Neural progenitor cell (in vitro differentiated cells): Measurements from ENCODE around the gene SYT17. TPM values are rescaled to one million over a fixed set of nuclear protein-coding genes. Genes with fewer than 3 reads are reported as not detected.

Experiments used
- DNase-seq: peaks from one replicate; pipeline ENCODE4 v3.0.0-alpha.2; 2016; ENCODE audit warnings: low spot score
- H2AFZ ChIP-seq: fragments of 200-600 bp; sonication (generic); replicated peaks from 2 replicates; pipeline ENCODE4 v1.6.1; 2016; ENCODE audit warnings: antibody characterized with exemption
- H3F3A ChIP-seq: fragments of 200-600 bp; sonication (generic); 2 replicates; pipeline ENCODE4 v1.6.1; 2016; ENCODE audit warnings: antibody characterized with exemption, low read depth
- H3K27ac ChIP-seq: fragments of 200-600 bp; sonication (generic); 2 replicates; pipeline ENCODE4 v1.5.1; 2016; ENCODE audit warnings: mild to moderate bottlenecking
- H3K27me3 ChIP-seq: fragments of 200-600 bp; sonication (generic); 2 replicates; pipeline ENCODE4 v1.6.1; 2016; ENCODE audit warnings: mild to moderate bottlenecking, moderate library complexity
- H3K36me3 ChIP-seq: fragments of 200-600 bp; sonication (generic); 2 replicates; pipeline ENCODE4 v1.5.1; 2016
- H3K4me1 ChIP-seq: fragments of 200-600 bp; sonication (generic); 2 replicates; pipeline ENCODE4 v1.6.1; 2016; ENCODE audit warnings: mixed run types
- H3K4me2 ChIP-seq: fragments of 200-600 bp; sonication (generic); 2 replicates; pipeline ENCODE4 v1.6.1; 2016
- H3K4me3 ChIP-seq: fragments of 200-600 bp; sonication (generic); 2 replicates; pipeline ENCODE4 v1.5.1; 2016
- H3K79me2 ChIP-seq: fragments of 200-600 bp; sonication (generic); 2 replicates; pipeline ENCODE4 v1.6.1; 2016; ENCODE audit warnings: low read depth
- H3K9ac ChIP-seq: fragments of 200-600 bp; sonication (generic); 2 replicates; pipeline ENCODE4 v1.6.1; 2016
- H3K9me3 ChIP-seq: fragments of 200-600 bp; sonication (generic); 2 replicates; pipeline ENCODE4 v1.5.1; 2016; ENCODE audit warnings: low read depth
- H4K20me1 ChIP-seq: fragments of 200-600 bp; sonication (generic); 2 replicates; pipeline ENCODE4 v1.6.1; 2016; ENCODE audit warnings: low read depth
- H3K27ac Mint-ChIP-seq: 3 replicates; pipeline ENCODE4 v1.8.0; 2021; ENCODE audit warnings: mixed read lengths
- H3K27me3 Mint-ChIP-seq: 2 replicates; pipeline ENCODE4 v1.8.0; 2022; ENCODE audit warnings: low read depth, mild to moderate bottlenecking, inconsistent platforms, moderate library complexity, mixed read lengths; ENCODE audit not compliant: insufficient read depth
- H3K36me3 Mint-ChIP-seq: 3 replicates; pipeline ENCODE4 v1.8.0; 2021; ENCODE audit warnings: mixed read lengths
- H3K4me1 Mint-ChIP-seq: 3 replicates; pipeline ENCODE4 v1.8.0; 2021; ENCODE audit warnings: mixed read lengths
- H3K4me3 Mint-ChIP-seq: 3 replicates; pipeline ENCODE4 v1.8.0; 2021; ENCODE audit warnings: mild to moderate bottlenecking, moderate library complexity, mixed read lengths
- H3K9me3 Mint-ChIP-seq: 3 replicates; pipeline ENCODE4 v1.8.0; 2020; ENCODE audit warnings: mixed read lengths
- CTCF ChIP-seq: fragments of 200-600 bp; sonication (generic); IDR thresholded peaks from 2 replicates; pipeline ENCODE4 v1.5.1; 2017; ENCODE audit warnings: antibody characterized with exemption, mild to moderate bottlenecking
- EZH2 ChIP-seq: fragments of 200-600 bp; sonication (generic); IDR thresholded peaks from 2 replicates; pipeline ENCODE4 v1.6.1; 2017; ENCODE audit warnings: antibody characterized with exemption, mild to moderate bottlenecking, moderate library complexity
- EZH2phosphoT487 ChIP-seq: fragments of 200-600 bp; sonication (generic); IDR thresholded peaks from 2 replicates; pipeline ENCODE4 v1.6.1; 2017; ENCODE audit warnings: antibody characterized with exemption
- total RNA-seq: library from RNA; depleted of rRNA; stranded (reverse); fragments of >200 nt; gene quantifications from 2 replicates; pipeline ENCODE4 v1.2.3, GENCODE V29; 2015; ENCODE audit warnings: low replicate concordance

Gene SYT17
- total RNA-seq, 1 donor from 2014 or later = 7.2 TPM

- TF ChIP-seq EZH2 (no peak), CTCF (no peak), EZH2phosphoT487 (no peak)
- Histone ChIP-seq H3K9me3 (no peaks in the 10 kb centered on the region), H3K27me3 (peaks cover 41% of the 10 kb centered on the region), H4K20me1 (peaks cover 8% of the 10 kb centered on the region), H3K4me3 (no peak overlapping the region), H3K79me2 (no peaks in the 10 kb centered on the region), H3K27ac (no peak overlapping the region), H2AFZ (no peak overlapping the region), H3K4me1 (peaks cover 3% of the 10 kb centered on the region), H3F3A (peaks cover 5% of the 10 kb centered on the region), H3K36me3 (no peaks in the 10 kb centered on the region), H3K9ac (no peak overlapping the region), H3K4me2 (no peak overlapping the region)
- no peaks in the 10 kb centered on the region for H3K9me3 Mint-ChIP-seq
- H3K4me3 Mint-ChIP-seq = peak overlapping the region; percentile 86
- peaks cover 24% of the 10 kb centered on the region for H3K4me1 Mint-ChIP-seq
- peaks cover 11% of the 10 kb centered on the region for H3K36me3 Mint-ChIP-seq
- H3K27me3 Mint-ChIP-seq = peaks cover 10% of the 10 kb centered on the region
- DNase-seq = no peak
- H3K27ac Mint-ChIP-seq = no peak overlapping the region
These were observed 2.1 kb downstream of the SYT17 start for GRCh38 chr16:19170043-19170655.

GRCh38 chr16:19172098-19172780 is 4.2 kb downstream of the SYT17 start:
- H3K9me3 ChIP-seq = no peaks in the 10 kb centered on the region
- no peaks in the 10 kb centered on the region for H3F3A ChIP-seq
- no peak overlapping the region for H3K4me3 ChIP-seq
- Mint-ChIP-seq H3K4me1 (peaks cover 24% of the 10 kb centered on the region), H3K36me3 (peaks cover 13% of the 10 kb centered on the region), H3K27ac (no peak overlapping the region), H3K27me3 (peaks cover 6% of the 10 kb centered on the region), H3K9me3 (no peaks in the 10 kb centered on the region), H3K4me3 (no peak overlapping the region)
- no peak for DNase-seq
- H3K4me1 ChIP-seq = peaks cover 3% of the 10 kb centered on the region
- no peaks in the 10 kb centered on the region for H3K79me2 ChIP-seq
- H3K4me2 ChIP-seq = no peak overlapping the region
- H3K27me3 ChIP-seq = peaks cover 41% of the 10 kb centered on the region
- H4K20me1 ChIP-seq = peaks cover 8% of the 10 kb centered on the region
- no peak overlapping the region for H3K9ac ChIP-seq
- H3K36me3 ChIP-seq = no peaks in the 10 kb centered on the region
- H2AFZ ChIP-seq = no peak overlapping the region
- H3K27ac ChIP-seq = no peak overlapping the region
- no peak for TF ChIP-seq CTCF
- no peak for TF ChIP-seq EZH2
- no peak for TF ChIP-seq EZH2phosphoT487

GRCh38 chr16:19173059-19173458 is 5.0 kb downstream of the SYT17 start:
- Mint-ChIP-seq H3K4me1 (peaks cover 26% of the 10 kb centered on the region), H3K9me3 (no peaks in the 10 kb centered on the region), H3K4me3 (no peak overlapping the region), H3K27ac (no peak overlapping the region), H3K27me3 (peaks cover 6% of the 10 kb centered on the region), H3K36me3 (peaks cover 13% of the 10 kb centered on the region)
- H4K20me1 ChIP-seq = peaks cover 8% of the 10 kb centered on the region
- peaks cover 38% of the 10 kb centered on the region for H3K27me3 ChIP-seq
- H3K36me3 ChIP-seq = no peaks in the 10 kb centered on the region
- H3K27ac ChIP-seq = no peak overlapping the region
- no peak overlapping the region for H2AFZ ChIP-seq
- H3K4me3 ChIP-seq = no peak overlapping the region
- H3K4me1 ChIP-seq = peaks cover 3% of the 10 kb centered on the region
- no peak for DNase-seq
- no peak overlapping the region for H3K9ac ChIP-seq
- no peaks in the 10 kb centered on the region for H3F3A ChIP-seq
- H3K4me2 ChIP-seq = no peak overlapping the region
- no peak for TF ChIP-seq EZH2
- TF ChIP-seq CTCF = no peak
- TF ChIP-seq EZH2phosphoT487 = no peak
- no peaks in the 10 kb centered on the region for H3K9me3 ChIP-seq
- H3K79me2 ChIP-seq = no peaks in the 10 kb centered on the region
